HG02981 (cell line): ENCODE data around the gene MAEL.

Experiments used
- ATAC-seq: cut with Tn5 transposase; IDR thresholded peaks from one replicate; pipeline ENCODE4 v1.9.1; 2021; ENCODE audit warnings: mild to moderate bottlenecking, moderate library complexity; ENCODE audit not compliant: unreplicated experiment

MAEL gene

DNA sequence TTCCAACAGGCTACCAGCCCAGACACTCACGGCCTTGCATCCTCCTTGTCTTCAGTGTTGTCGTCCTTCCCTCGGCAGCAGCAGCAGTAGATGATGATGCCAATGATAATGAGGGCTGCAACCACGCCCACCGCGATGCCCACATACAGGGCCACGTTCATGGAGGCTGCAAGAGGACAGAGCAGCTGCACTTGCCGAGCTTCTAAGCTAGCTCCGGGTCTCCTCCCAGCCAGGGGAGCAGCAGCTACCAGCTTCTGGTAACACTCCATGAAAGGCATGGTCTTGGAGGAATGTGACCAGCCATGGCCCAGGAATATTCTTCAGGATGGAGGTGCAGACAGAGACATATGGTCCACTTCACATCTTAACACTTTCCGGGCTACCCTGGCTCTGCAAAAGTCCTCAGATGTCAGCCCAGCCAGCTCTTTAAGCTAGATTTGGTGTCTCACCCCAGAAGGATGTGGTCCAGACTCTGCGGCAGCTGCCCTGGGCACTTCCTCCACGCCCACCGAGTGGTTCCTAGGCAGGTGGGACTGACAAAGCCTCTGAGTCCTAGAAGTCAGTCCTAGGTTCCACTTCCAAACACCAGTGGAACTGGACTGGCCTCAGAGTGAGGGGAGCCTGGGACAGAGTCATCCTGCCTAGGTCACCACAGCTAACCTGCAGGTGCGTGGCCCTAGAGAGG, 66.0 kb downstream of the MAEL start:
- no peak for ATAC-seq

DNA sequence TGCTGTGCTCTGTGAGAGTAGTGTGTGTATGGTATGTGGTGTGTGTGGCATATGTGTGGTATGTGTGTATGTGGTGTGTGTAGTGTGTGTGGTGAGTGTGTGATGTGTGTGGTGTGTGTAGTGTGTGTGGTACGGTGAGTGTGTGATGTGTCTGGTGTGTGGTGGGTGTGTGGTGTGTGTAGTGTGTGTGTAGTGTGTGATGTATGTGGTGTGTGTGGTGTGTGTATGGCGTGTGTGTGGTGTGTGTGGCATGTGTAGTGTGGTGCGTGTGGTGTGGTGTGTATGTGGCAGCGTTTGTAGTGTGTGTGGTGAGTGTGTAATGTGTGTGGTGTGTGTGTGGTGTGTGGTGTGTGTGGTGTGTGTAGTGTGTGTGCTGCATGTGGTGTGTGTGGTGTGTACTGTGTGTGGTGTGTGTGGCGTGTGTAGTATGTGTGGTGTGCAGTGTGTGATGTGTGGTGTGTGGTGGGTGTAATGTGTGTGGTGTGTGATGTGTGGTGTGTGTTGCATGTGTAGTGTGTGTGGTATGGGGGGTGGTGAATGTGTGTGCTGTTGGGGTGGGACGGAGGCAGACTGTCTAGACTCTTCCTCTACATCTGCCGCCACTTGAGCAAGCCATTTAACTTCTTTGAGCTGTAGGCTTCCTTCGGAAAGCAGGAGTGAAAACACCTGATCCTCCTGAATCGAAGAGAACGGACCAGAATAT, 67.6 kb downstream of the MAEL start:
- ATAC-seq = no peak

- ATAC-seq = peak; percentile 62
Measured at GRCh38 chr1:167057241-167057688, 68.2 kb downstream of the MAEL start.

DNA sequence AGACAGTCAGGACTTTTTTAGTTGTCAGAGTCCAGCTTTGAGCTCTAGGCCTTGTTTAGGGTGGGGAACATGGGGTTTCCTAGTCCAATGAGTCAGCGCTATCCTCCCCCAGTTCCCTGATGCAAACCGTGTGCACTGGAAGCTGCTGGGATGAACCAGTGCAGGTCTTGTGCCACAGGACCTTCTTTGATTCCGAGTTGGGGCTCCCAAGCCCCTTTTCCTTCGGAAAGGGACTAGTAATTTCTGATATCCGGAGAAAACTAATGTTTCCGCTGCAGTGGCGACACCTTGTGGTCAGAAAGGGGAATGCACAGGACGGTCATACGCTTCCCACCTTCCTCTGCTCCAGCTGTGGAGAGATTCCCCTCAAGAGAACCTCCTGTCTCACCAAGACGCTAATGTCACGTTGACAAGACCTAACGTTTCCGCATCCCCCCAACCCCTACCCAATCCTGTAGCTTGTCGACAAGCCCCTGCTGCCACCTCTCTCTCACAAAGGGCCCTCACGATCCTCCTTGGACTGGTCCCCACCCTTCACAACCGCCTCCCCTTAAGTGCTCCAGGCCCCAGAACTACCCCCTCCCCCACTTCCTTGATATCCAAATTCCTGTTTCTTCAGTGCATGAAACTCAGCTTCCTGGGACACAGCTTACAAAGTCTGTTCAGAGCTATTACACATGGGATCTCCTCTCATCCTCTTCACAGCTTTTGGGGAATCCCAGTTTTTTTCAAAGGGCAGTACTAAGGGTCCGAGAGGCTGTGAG, 70.1 kb downstream of the MAEL start:
- ATAC-seq = no peak

DNA sequence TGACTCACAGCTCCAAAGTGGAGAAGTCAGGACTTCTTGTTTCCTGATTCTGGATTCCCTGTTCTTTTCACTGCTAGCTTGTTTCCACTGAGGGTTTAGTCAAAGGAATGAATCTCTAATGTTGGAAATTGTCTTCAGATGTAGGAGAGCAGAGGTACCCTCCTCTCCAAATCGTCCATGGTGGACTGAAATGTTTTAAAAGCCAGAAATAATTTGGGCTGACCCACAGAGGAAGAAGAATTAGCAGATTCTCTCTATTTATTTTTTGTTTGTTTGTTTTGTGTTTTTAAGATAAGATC, 70.7 kb downstream of the MAEL start:
- no peak for ATAC-seq

DNA sequence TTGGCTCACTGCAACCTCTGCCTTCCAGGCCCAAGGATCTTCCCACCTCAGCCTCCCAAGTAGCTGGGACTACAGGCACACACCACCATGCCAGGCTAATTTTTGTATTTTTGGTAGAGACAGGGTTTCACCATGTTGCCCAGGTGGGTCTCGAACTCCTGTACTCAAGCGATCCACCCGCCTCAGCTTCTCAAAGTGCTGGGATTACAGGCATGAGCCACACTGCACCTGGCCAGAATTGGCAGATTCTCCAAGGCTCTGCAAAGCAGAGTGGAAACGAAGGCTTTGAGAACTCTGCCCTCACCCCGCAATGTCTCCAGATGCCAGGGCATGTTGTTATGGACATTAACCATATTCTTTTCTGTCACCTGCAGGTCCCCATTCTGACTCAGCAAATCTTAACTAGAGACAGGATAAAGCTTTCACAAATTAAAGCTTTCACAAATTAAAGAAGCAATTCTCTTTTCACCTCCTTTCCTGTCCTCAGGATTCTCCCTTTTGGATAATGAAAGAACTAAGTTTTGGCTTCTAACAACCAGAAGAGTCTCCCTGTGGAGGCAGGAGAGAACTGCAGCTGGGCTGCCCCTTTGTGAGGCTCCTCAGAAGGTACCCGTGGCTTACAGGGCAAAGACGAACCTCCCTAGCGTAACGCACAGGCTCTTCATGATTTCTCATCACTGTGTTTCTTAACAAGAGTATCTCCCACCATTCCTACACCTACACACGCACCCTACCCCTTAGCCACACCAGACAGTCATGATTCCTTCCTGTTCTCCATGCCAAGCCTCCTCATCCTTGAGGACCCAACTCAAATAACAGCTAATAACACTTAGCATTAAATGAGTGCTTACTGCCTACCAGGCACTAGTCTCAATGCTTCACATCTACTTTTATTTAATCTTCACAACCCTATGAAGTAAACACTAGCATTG, 71.3 kb downstream of the MAEL start:
- no peak for ATAC-seq

DNA sequence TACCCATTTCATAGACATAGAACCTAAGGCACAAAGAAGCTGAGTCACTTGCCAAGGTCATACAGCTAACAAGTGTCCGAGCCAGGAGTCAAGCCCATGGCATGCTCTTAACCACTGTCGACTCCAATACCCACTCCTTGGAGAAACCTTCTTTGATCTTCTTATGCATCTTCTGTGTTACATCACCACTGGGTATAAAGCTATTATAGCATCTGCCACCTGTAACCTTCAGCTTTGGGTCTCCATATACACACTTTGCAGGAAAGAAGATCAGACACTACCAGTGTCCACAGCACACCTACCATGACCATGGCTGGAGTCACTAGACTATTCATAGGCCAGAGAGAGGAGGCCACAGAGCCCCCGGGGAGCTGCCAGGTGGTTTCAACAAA, 72.0 kb downstream of the MAEL start:
- ATAC-seq = no peak

DNA sequence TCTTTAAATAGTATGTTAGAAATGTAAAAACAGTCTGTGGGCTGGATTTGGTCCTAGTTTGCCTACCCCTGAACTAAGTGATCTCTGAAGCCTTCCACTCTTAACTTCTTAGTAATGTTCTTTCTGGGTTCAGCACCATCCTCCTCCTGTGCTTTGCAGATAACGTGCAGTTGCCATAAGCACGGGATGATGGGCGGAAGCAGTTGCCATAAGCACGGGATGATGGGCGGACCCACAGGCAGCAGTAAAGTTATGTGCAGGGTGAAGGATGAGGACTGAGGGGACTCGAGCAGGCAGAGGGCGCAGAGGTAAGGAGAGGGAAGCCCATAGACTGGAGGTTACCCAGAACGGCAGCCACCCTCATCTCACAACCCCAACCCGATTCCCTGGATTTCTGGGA, 75.5 kb downstream of the MAEL start:
- no peak for ATAC-seq

DNA sequence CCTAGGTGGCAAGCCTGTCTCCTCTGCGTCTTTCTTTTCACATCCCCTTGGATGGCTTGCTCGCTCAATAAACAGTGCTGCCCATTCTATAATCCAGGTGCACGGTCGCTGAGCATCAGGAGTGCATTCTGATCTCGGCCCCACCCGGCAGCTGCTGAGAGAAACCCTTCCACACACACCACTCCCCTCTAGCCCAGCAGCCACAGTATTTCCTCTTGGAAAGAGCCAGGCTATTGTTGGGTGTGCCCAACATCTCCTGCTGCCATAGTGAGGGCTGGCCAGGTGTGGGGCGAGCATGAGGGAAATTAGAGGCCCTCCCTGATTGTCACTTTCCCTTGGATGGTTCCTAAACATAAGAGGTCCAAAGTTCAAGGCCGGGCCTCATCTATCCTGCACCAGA, 76.4 kb downstream of the MAEL start:
- no peak for ATAC-seq

DNA sequence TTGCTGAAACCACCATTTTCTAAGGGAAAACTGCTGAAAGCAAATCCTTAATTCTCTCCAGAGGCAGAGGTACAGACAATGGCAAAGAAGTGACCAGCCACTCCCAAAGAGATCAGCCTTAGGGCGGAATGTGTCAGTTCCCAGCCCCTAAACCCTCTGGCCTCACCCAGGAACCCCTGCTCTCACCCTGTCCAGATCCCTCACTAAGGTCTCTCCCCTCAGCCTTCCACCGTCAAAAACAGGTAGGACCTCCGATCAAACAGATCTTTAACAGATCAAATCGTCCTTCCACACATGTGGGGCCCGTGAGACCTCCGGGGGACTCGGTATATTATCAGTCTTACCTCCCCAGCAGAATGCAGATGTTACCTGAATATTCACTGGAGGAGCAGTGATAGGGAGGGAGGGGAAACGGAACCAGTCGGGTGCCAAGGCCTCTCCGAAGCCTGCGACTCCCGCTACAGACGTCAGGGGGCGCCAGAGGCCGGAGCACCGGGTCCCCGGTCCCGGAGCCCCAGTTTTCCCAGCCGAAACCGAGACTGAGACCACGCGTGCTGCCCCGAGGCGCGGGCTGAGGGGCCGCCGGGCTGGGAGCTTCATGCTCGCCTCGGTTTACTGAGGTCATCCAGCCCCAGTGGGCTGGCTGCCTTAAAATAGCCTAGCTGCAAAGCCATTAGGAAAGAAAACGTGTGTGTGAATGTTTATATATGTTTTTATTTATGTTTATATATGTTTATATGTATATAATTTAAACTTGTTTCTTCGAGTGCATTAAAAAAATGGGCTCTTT, 77.4 kb downstream of the MAEL start:
- ATAC-seq = peak; percentile 85

DNA sequence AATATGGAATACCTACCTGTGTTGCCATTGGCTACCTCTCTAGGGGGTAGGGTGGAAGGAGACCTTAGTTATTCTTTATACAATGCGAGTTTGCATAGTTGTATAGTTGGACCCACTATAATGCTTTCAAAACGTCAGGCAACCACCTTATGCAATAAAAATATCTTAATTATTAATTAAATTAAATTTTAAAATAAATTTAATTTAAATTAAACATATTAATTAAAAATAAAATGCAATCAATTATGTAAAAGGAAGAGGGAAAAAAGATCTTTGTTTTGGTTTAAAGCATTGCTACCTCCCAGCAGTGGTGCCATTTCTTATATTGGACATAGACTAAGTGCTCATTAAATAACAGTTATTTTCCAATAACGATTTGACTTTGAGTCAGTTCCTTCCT, 78.8 kb downstream of the MAEL start:
- no peak for ATAC-seq

- ATAC-seq = no peak
Measured at GRCh38 chr1:167068761-167069160, 79.7 kb downstream of the MAEL start.

DNA sequence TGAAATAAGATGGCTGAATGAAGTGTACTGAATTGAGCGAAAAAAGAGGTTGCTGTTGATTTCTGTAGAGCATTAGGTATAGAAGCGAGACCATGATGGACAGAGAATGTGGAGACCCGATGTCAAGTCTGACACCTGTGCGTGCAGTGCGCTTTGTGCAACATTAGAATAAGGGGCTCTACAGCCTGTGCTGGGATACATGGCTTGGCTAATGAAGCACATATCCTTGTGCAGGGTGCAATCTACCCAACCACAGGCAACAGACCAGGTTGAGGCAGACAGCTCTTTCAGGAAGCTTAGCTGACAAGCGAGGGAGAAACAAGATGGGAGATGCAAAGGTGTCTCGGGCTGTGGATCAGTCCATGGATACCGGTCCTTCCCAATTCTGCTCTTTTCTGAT, 82.2 kb downstream of the MAEL start:
- ATAC-seq = no peak
